Measurements from ENCODE around the gene PSMD4.

The PSMD4 gene

GRCh38 chr1:151311589-151312331 is 57.2 kb downstream of the PSMD4 start:
- Histone ChIP-seq H3K9ac (ENCODE audit: low read depth, low read length) (no peak overlapping the region), H3K36me3 (ENCODE audit: insufficient read depth, low read length) (peaks cover 53% of the 10 kb centered on the region), H3K27me3 (ENCODE audit: insufficient read depth, low read length) (no peaks in the 10 kb centered on the region), H3K4me1 (ENCODE audit: insufficient read depth, low read length) (peaks cover 30% of the 10 kb centered on the region), H3K4me3 (ENCODE audit: low read length) (no peak overlapping the region), H3K27ac (ENCODE audit: low read depth, low read length) (no peak overlapping the region), H3K9me3 (ENCODE audit: insufficient read depth, low read depth, low read length) (no peaks in the 10 kb centered on the region)
- WGBS: 90% methylated on average over 7 of the region's 7 CpGs

- H3K36me3 ChIP-seq (ENCODE audit: insufficient read depth, low read length): peaks cover 49% of the 10 kb centered on the region
- H3K4me1 ChIP-seq (ENCODE audit: insufficient read depth, low read length): peaks cover 30% of the 10 kb centered on the region
- no peak overlapping the region for H3K4me3 ChIP-seq (ENCODE audit: low read length)
- H3K9ac ChIP-seq (ENCODE audit: low read depth, low read length): no peak overlapping the region
- no peaks in the 10 kb centered on the region for H3K9me3 ChIP-seq (ENCODE audit: insufficient read depth, low read depth, low read length)
- no peak overlapping the region for H3K27ac ChIP-seq (ENCODE audit: low read depth, low read length)
- WGBS: 91% methylated on average over 3 of the region's 4 CpGs
- no peaks in the 10 kb centered on the region for H3K27me3 ChIP-seq (ENCODE audit: insufficient read depth, low read length)
These were observed 57.9 kb downstream of the PSMD4 start for GRCh38 chr1:151312411-151312810.

GRCh38 chr1:151312826-151313225 is 58.3 kb downstream of the PSMD4 start:
- no peak overlapping the region for H3K27ac ChIP-seq (ENCODE audit: low read depth, low read length)
- 94% methylated on average over 8 of the region's 8 CpGs for WGBS
- no peaks in the 10 kb centered on the region for H3K9me3 ChIP-seq (ENCODE audit: insufficient read depth, low read depth, low read length)
- H3K9ac ChIP-seq (ENCODE audit: low read depth, low read length): no peak overlapping the region
- no peak overlapping the region for H3K4me3 ChIP-seq (ENCODE audit: low read length)
- peaks cover 30% of the 10 kb centered on the region for H3K4me1 ChIP-seq (ENCODE audit: insufficient read depth, low read length)
- no peaks in the 10 kb centered on the region for H3K27me3 ChIP-seq (ENCODE audit: insufficient read depth, low read length)
- H3K36me3 ChIP-seq (ENCODE audit: insufficient read depth, low read length): peaks cover 47% of the 10 kb centered on the region

GRCh38 chr1:151313501-151313900 is 59.0 kb downstream of the PSMD4 start:
- Histone ChIP-seq H3K36me3 (ENCODE audit: insufficient read depth, low read length) (peaks cover 40% of the 10 kb centered on the region), H3K9me3 (ENCODE audit: insufficient read depth, low read depth, low read length) (no peaks in the 10 kb centered on the region), H3K9ac (ENCODE audit: low read depth, low read length) (no peak overlapping the region), H3K27ac (ENCODE audit: low read depth, low read length) (no peak overlapping the region), H3K4me1 (ENCODE audit: insufficient read depth, low read length) (peaks cover 30% of the 10 kb centered on the region), H3K27me3 (ENCODE audit: insufficient read depth, low read length) (no peaks in the 10 kb centered on the region), H3K4me3 (ENCODE audit: low read length) (no peak overlapping the region)
- 93% methylated on average over 2 of the region's 2 CpGs for WGBS

GRCh38 chr1:151314137-151314875 is 59.8 kb downstream of the PSMD4 start:
- H3K4me3 ChIP-seq (ENCODE audit: low read length): no peak overlapping the region
- WGBS: 85% methylated on average over 2 of the region's 3 CpGs
- H3K27ac ChIP-seq (ENCODE audit: low read depth, low read length): no peak overlapping the region
- H3K9ac ChIP-seq (ENCODE audit: low read depth, low read length): no peak overlapping the region
- peaks cover 38% of the 10 kb centered on the region for H3K36me3 ChIP-seq (ENCODE audit: insufficient read depth, low read length)
- H3K4me1 ChIP-seq (ENCODE audit: insufficient read depth, low read length): peaks cover 23% of the 10 kb centered on the region
- no peaks in the 10 kb centered on the region for H3K27me3 ChIP-seq (ENCODE audit: insufficient read depth, low read length)
- no peaks in the 10 kb centered on the region for H3K9me3 ChIP-seq (ENCODE audit: insufficient read depth, low read depth, low read length)

- H3K36me3 ChIP-seq (ENCODE audit: insufficient read depth, low read length): peaks cover 45% of the 10 kb centered on the region
- 96% methylated on average over 17 of the region's 17 CpGs for WGBS
These were observed 61.2 kb downstream of the PSMD4 start for GRCh38 chr1:151315565-151316235.

More at GRCh38 chr1:151315565-151316235, 61.2 kb downstream of the PSMD4 start:
- Histone ChIP-seq H3K27ac (ENCODE audit: low read depth, low read length) (no peak overlapping the region), H3K9me3 (ENCODE audit: insufficient read depth, low read depth, low read length) (no peaks in the 10 kb centered on the region), H3K4me1 (ENCODE audit: insufficient read depth, low read length) (peaks cover 11% of the 10 kb centered on the region; the same call in 1 of the 2 replicates), H3K4me3 (ENCODE audit: low read length) (no peak overlapping the region), H3K27me3 (ENCODE audit: insufficient read depth, low read length) (no peaks in the 10 kb centered on the region), H3K9ac (ENCODE audit: low read depth, low read length) (no peak overlapping the region)

All from HUES64 (cell line).